Measurements from ENCODE around the gene SLC49A3. TPM values are rescaled to one million over a fixed set of nuclear protein-coding genes. Genes with fewer than 3 reads are reported as not detected.
"Not testable (repeated sequence)": the region's sequence is repeated elsewhere in the genome, so short reads cannot be mapped to it uniquely, and the experiment has no call there.

Gene SLC49A3
- total RNA-seq (2014; rRNA removed; shearing (Covaris generic)): not detected in 2 replicates
- polyA plus RNA-seq (2014; cell fraction: nucleus; rRNA removed): 0.53 TPM in 1 of 2 replicates, not detected in the other

- no peak for DNase-seq (ENCODE audit: extremely low read depth, low read depth)
These were observed at the start of gene SLC49A3 for GRCh38 chr4:688854-689681. Gene SLC49A3 (minus strand): TSS chr4:689151. CDS start chr4:689127, 24 bp downstream.

GRCh38 chr4:736561-736960, 47.6 kb upstream of the SLC49A3 start:
- DNase-seq (ENCODE audit: extremely low read depth, low read depth): not testable (repeated sequence)

- no peak for DNase-seq (ENCODE audit: extremely low read depth, low read depth)
These were observed 46.6 kb upstream of the SLC49A3 start for GRCh38 chr4:735583-735982.

- DNase-seq (ENCODE audit: extremely low read depth, low read depth): no peak
These were observed 46.0 kb upstream of the SLC49A3 start for GRCh38 chr4:734951-735350.

- no peak for DNase-seq (ENCODE audit: extremely low read depth, low read depth)
These were observed 45.1 kb upstream of the SLC49A3 start for GRCh38 chr4:734075-734474.

GRCh38 chr4:733631-733980, 44.7 kb upstream of the SLC49A3 start:
- no peak for DNase-seq (ENCODE audit: extremely low read depth, low read depth)

- DNase-seq (ENCODE audit: extremely low read depth, low read depth): no peak
These were observed 44.1 kb upstream of the SLC49A3 start for GRCh38 chr4:732911-733630.

GRCh38 chr4:732486-732885, 43.5 kb upstream of the SLC49A3 start:
- DNase-seq (ENCODE audit: extremely low read depth, low read depth): no peak

GRCh38 chr4:731954-732353, 43.0 kb upstream of the SLC49A3 start:
- not testable (repeated sequence) for DNase-seq (ENCODE audit: extremely low read depth, low read depth)

GRCh38 chr4:730946-731904, 42.3 kb upstream of the SLC49A3 start:
- not testable (repeated sequence) for DNase-seq (ENCODE audit: extremely low read depth, low read depth)

GRCh38 chr4:730511-730910, 41.6 kb upstream of the SLC49A3 start:
- DNase-seq (ENCODE audit: extremely low read depth, low read depth): no peak

- DNase-seq (ENCODE audit: extremely low read depth, low read depth): no peak
These were observed 40.7 kb upstream of the SLC49A3 start for GRCh38 chr4:729336-730315.

- no peak for DNase-seq (ENCODE audit: extremely low read depth, low read depth)
These were observed 38.6 kb upstream of the SLC49A3 start for GRCh38 chr4:727576-727975.

- no peak for DNase-seq (ENCODE audit: extremely low read depth, low read depth)
These were observed 37.9 kb upstream of the SLC49A3 start for GRCh38 chr4:726838-727237.

GRCh38 chr4:726235-726787, 37.4 kb upstream of the SLC49A3 start:
- no peak for DNase-seq (ENCODE audit: extremely low read depth, low read depth)

GRCh38 chr4:725391-726234, 36.7 kb upstream of the SLC49A3 start:
- DNase-seq (ENCODE audit: extremely low read depth, low read depth): no peak

- no peak for DNase-seq (ENCODE audit: extremely low read depth, low read depth)
These were observed 35.0 kb upstream of the SLC49A3 start for GRCh38 chr4:723751-724530.

Data from NCI-H460 (cell line).